NCI-H1092 treated with DMSO at 0.1 percent for 48 hours (cell line): ENCODE measurements around the gene MED28.
"Not testable (repeated sequence)": the region's sequence is repeated elsewhere in the genome, so short reads cannot be mapped to it uniquely, and the experiment has no call there.

Experiments
- DNase-seq: peaks from one replicate; lab custom pipeline; 2025; lab: John Stamatoyannopoulos, UW

MED28 gene

GRCh38 chr4:17618926-17619325 is 4.5 kb downstream of the MED28 start:
- DNase-seq: no peak

- DNase-seq: no peak
Observed at GRCh38 chr4:17619416-17620105, 5.1 kb downstream of the MED28 start.

- DNase-seq: no peak
Observed at GRCh38 chr4:17623451-17624001, 9.1 kb downstream of the MED28 start.

- no peak for DNase-seq
Observed at GRCh38 chr4:17624821-17625220, 10.4 kb downstream of the MED28 start.

GRCh38 chr4:17630228-17630627 is 15.8 kb downstream of the MED28 start:
- no peak for DNase-seq

- DNase-seq: no peak
Observed at GRCh38 chr4:17633600-17633999, 19.2 kb downstream of the MED28 start.

GRCh38 chr4:17635056-17635455 is 20.6 kb downstream of the MED28 start:
- DNase-seq: no peak

GRCh38 chr4:17636341-17636695 is 21.9 kb downstream of the MED28 start:
- DNase-seq: no peak

- peak; percentile 37 for DNase-seq
Observed at GRCh38 chr4:17636696-17637622, 22.5 kb downstream of the MED28 start.

GRCh38 chr4:17639136-17639535 is 24.7 kb downstream of the MED28 start:
- no peak for DNase-seq

- no peak for DNase-seq
Observed at GRCh38 chr4:17642398-17642783, 27.9 kb downstream of the MED28 start.

- no peak for DNase-seq
Observed at GRCh38 chr4:17646693-17647092, 32.3 kb downstream of the MED28 start.

- no peak for DNase-seq
Observed at GRCh38 chr4:17647176-17647806, 32.9 kb downstream of the MED28 start.

- no peak for DNase-seq
Observed at GRCh38 chr4:17647927-17648326, 33.5 kb downstream of the MED28 start.

GRCh38 chr4:17650406-17650805 is 36.0 kb downstream of the MED28 start:
- no peak for DNase-seq

- DNase-seq: no peak
Observed at GRCh38 chr4:17654701-17655100, 40.3 kb downstream of the MED28 start.

- DNase-seq: no peak
Observed at GRCh38 chr4:17657090-17657489, 42.6 kb downstream of the MED28 start.

- DNase-seq: no peak
Observed at GRCh38 chr4:17657849-17658248, 43.4 kb downstream of the MED28 start.

- DNase-seq: not testable (repeated sequence)
Observed at GRCh38 chr4:17659196-17659595, 44.8 kb downstream of the MED28 start.

GRCh38 chr4:17662694-17663093 is 48.3 kb downstream of the MED28 start:
- DNase-seq: no peak

- DNase-seq: no peak
Observed at GRCh38 chr4:17664755-17665154, 50.3 kb downstream of the MED28 start.

- no peak for DNase-seq
Observed at GRCh38 chr4:17665346-17665745, 50.9 kb downstream of the MED28 start.

GRCh38 chr4:17665852-17666251 is 51.4 kb downstream of the MED28 start:
- DNase-seq: no peak
